Liver (tissue), 9 donors: ENCODE results near the gene NTHL1. TPM values are rescaled to one million over a fixed set of nuclear protein-coding genes. Genes with fewer than 3 reads are reported as not detected.

ENCODE experiments used
- DNase-seq: peaks from one replicate; pipeline ENCODE4 v3.0.0-alpha.2; 2017; ENCODE audit warnings: low spot score
- H3K27ac ChIP-seq, 2 donors: one replicate each; pipeline ENCODE4 v1.7.0; 2013; ENCODE audit warnings: inconsistent platforms in 2 of 2, low read length in 2 of 2, control low read depth in 1 of 2, low read depth in 1 of 2, mild to moderate bottlenecking in 1 of 2
- H3K27me3 ChIP-seq, 4 donors: one replicate each; pipeline versions ENCODE4 v1.6.1 to v1.7.0; 2013; ENCODE audit warnings: low read length in 3 of 4, inconsistent platforms in 1 of 4, mild to moderate bottlenecking in 1 of 4, moderate library complexity in 1 of 4; ENCODE audit not compliant: control insufficient read depth in 4 of 4, insufficient read depth in 4 of 4
- H3K36me3 ChIP-seq, 4 donors: one replicate each; pipeline versions ENCODE4 v1.6.1 to v1.7.0; 2013; ENCODE audit warnings: low read length in 3 of 4, mild to moderate bottlenecking in 3 of 4, low read depth in 1 of 4, moderate library complexity in 1 of 4; ENCODE audit not compliant: control insufficient read depth in 4 of 4, insufficient read depth in 3 of 4
- H3K4me1 ChIP-seq, 4 donors: one replicate each; pipeline versions ENCODE4 v1.6.1 to v1.7.0; 2013; ENCODE audit warnings: low read length in 3 of 4, mild to moderate bottlenecking in 3 of 4, moderate library complexity in 1 of 4; ENCODE audit not compliant: control insufficient read depth in 4 of 4, insufficient read depth in 4 of 4
- H3K4me3 ChIP-seq, 3 donors: one replicate each; pipeline versions ENCODE4 v1.6.1 to v1.7.0; 2013; ENCODE audit warnings: low read length in 3 of 3, control low read depth in 1 of 3, low read depth in 1 of 3, mild to moderate bottlenecking in 1 of 3
- H3K9ac ChIP-seq, 2 donors: one replicate each; pipeline ENCODE4 v1.7.0; 2013; ENCODE audit warnings: low read length in 2 of 2, mild to moderate bottlenecking in 2 of 2, moderate library complexity in 2 of 2, control low read depth in 1 of 2, low read depth in 1 of 2
- H3K9me3 ChIP-seq, 4 donors: one replicate each; pipeline versions ENCODE4 v1.6.1 to v1.7.0; 2013; ENCODE audit warnings: low read length in 3 of 4; ENCODE audit not compliant: control insufficient read depth in 4 of 4
- EGR1 ChIP-seq, 2 donors: IDR thresholded peaks; 2 replicates each; pipeline ENCODE4 v1.6.1; 2016 to 2018; ENCODE audit warnings: antibody characterized with exemption in 2 of 2, low read depth in 2 of 2
- FOXA1 ChIP-seq: IDR thresholded peaks from 2 replicates; pipeline ENCODE4 v1.6.1; 2016; ENCODE audit warnings: antibody characterized with exemption
- FOXA2 ChIP-seq: IDR thresholded peaks from 2 replicates; pipeline ENCODE4 v1.6.1; 2016; ENCODE audit warnings: antibody characterized with exemption
- GABPA ChIP-seq, 2 donors: IDR thresholded peaks in 1 of 2; conservative IDR thresholded peaks in 1 of 2; 2 replicates each; pipeline ENCODE4 v1.6.1; 2016; ENCODE audit warnings: antibody characterized with exemption in 2 of 2, mild to moderate bottlenecking in 1 of 2, moderate library complexity in 1 of 2
- HNF4A ChIP-seq, 2 donors: conservative IDR thresholded peaks; 2 replicates each; pipeline ENCODE4 v1.6.1; 2016; ENCODE audit warnings: antibody characterized with exemption in 2 of 2, mild to moderate bottlenecking in 2 of 2
- HNF4G ChIP-seq: IDR thresholded peaks from 2 replicates; pipeline ENCODE4 v1.6.1; 2016; ENCODE audit warnings: antibody characterized with exemption
- JUND ChIP-seq, 2 donors: IDR thresholded peaks; 2 replicates each; pipeline ENCODE4 v1.6.1; 2016; ENCODE audit warnings: antibody characterized with exemption in 2 of 2
- NR2F2 ChIP-seq: IDR thresholded peaks from 2 replicates; pipeline ENCODE4 v1.6.1; 2016; ENCODE audit warnings: antibody characterized with exemption
- RAD21 ChIP-seq, 2 donors: IDR thresholded peaks; 2 replicates each; pipeline ENCODE4 v1.6.1; 2016; ENCODE audit warnings: antibody characterized with exemption in 2 of 2, mild to moderate bottlenecking in 2 of 2
- REST ChIP-seq: IDR thresholded peaks from 2 replicates; pipeline ENCODE4 v1.6.1; 2016; ENCODE audit warnings: antibody characterized with exemption, mild to moderate bottlenecking
- RXRA ChIP-seq, 2 donors: IDR thresholded peaks; 2 replicates each; pipeline ENCODE4 v1.6.1; 2017 to 2018; ENCODE audit warnings: antibody characterized with exemption in 2 of 2, mild to moderate bottlenecking in 1 of 2
- SP1 ChIP-seq: IDR thresholded peaks from 2 replicates; pipeline ENCODE4 v1.6.1; 2018; ENCODE audit warnings: antibody characterized with exemption, mild to moderate bottlenecking
- TAF1 ChIP-seq: conservative IDR thresholded peaks from 2 replicates; pipeline ENCODE4 v1.6.1; 2016; ENCODE audit warnings: antibody characterized with exemption, mild to moderate bottlenecking
- YY1 ChIP-seq: IDR thresholded peaks from 2 replicates; pipeline ENCODE4 v1.6.1; 2016; ENCODE audit warnings: antibody characterized with exemption, mild to moderate bottlenecking
- ZBTB33 ChIP-seq: IDR thresholded peaks from 2 replicates; pipeline ENCODE4 v1.6.1; 2016; ENCODE audit warnings: antibody characterized with exemption
- whole genome bisulfite sequencing: extraction: QIAGEN DNeasy Blood & Tissue Kit; methylation state at CpG from one replicate; pipeline ENCODE4 v1.1.7; 2013; 5-methylcytosine and 5-hydroxymethylcytosine counted together
- polyA plus RNA-seq, 2 donors: library from polyadenylated mRNA; stranded (reverse) in 1 of 2; unstranded in 1 of 2; fragments of 200-250 nt in 1 of 2; fragments of >200 nt in 1 of 2; fragmentation: Nextera tagmentation in 1 of 2; extraction: Ambion mirVana in 1 of 2; gene quantifications; one replicate each; pipeline versions ENCODE4 v1.2.1 to v1.2.3, GENCODE V29; 2013 to 2015
- total RNA-seq, 2 donors: library from RNA; depleted of rRNA; stranded (reverse); fragments of >200 nt; gene quantifications; one replicate each; pipeline ENCODE4 v1.2.3, GENCODE V29; 2014
- TF ChIP-seq, protein P1 (sequence below): fragments of 150-350 bp; IDR thresholded peaks from 2 replicates; pipeline ENCODE4 v1.5.1; 2017; ENCODE audit warnings: improper control_type of control experiment, low read depth, low read length; ENCODE audit not compliant: missing input control
- TF ChIP-seq, protein P2 (sequence below): IDR thresholded peaks from 2 replicates; pipeline ENCODE4 v1.6.1; 2016; ENCODE audit warnings: antibody characterized with exemption
- TF ChIP-seq, protein P3 (sequence below): IDR thresholded peaks from 2 replicates; pipeline ENCODE4 v1.6.1; 2016; ENCODE audit warnings: antibody characterized with exemption
- donor health status: healthy.
- donor health status: healthy.
- donor health status: healthy.
- donor health status: healthy.
- donor health status: healthy.

NTHL1 gene
- total and polyA plus RNA-seq, 4 donors, result 10.4 to 166 (median 19.1) TPM

DNA sequence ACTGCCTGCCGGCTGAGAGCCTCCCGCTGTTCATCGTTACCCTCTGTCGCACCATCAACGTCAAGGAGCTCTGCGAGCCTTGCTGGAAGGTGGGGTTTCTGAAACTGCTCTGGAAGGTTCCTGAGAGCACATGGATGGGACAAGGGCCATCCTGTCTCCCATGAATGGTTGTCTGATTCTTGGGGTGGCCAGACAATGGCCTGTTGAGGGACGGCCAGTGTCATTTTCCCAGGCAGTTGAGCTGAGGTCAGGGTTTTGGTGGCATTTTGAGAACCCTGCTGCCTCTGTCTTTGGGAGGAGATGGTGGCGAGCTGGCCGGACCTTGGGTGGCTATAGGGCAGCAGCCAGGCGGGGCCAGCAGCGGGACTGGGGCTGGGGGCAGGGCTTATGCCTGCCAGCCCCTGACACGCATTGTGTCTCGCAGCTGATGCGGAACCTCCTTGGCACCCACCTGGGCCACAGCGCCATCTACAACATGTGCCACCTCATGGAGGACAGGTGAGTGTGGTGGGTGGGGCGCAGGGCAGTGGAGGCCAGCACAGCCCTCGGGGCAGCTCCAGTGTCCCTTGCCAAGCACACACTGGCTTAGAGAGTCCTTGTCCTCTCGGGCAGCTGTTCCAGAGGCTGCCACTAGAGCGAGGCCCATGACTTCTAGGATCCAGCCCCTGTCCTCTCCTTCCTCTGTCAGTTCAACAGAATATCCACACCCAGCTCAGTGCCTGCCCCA is 9.2 kb upstream of the NTHL1 start:
- WGBS, result 90% methylated on average over 19 of the region's 19 CpGs
- no peak for DNase-seq
- no peaks in the 10 kb centered on the region for H3K9me3 ChIP-seq
- H3K4me1 ChIP-seq, result peaks cover 0 to 4% (median 3%) of the 10 kb centered on the region in 4 donors
- no peak overlapping the region for H3K27ac ChIP-seq
- no peak overlapping the region for H3K9ac ChIP-seq
- H3K27me3 ChIP-seq, result no peaks in the 10 kb centered on the region
- H3K36me3 ChIP-seq, result peaks cover 5 to 55% (median 19%) of the 10 kb centered on the region in 4 donors
- TF ChIP-seq NR2F2, result no peak
- peak in 1 of 2 donors; percentile 53 for TF ChIP-seq RAD21 (IDR thresholded peaks at IDR 0.05)
- TF ChIP-seq, protein P1, sequence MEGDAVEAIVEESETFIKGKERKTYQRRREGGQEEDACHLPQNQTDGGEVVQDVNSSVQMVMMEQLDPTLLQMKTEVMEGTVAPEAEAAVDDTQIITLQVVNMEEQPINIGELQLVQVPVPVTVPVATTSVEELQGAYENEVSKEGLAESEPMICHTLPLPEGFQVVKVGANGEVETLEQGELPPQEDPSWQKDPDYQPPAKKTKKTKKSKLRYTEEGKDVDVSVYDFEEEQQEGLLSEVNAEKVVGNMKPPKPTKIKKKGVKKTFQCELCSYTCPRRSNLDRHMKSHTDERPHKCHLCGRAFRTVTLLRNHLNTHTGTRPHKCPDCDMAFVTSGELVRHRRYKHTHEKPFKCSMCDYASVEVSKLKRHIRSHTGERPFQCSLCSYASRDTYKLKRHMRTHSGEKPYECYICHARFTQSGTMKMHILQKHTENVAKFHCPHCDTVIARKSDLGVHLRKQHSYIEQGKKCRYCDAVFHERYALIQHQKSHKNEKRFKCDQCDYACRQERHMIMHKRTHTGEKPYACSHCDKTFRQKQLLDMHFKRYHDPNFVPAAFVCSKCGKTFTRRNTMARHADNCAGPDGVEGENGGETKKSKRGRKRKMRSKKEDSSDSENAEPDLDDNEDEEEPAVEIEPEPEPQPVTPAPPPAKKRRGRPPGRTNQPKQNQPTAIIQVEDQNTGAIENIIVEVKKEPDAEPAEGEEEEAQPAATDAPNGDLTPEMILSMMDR, result peak; percentile 31
- H3K4me3 ChIP-seq, result no peak overlapping the region

DNA sequence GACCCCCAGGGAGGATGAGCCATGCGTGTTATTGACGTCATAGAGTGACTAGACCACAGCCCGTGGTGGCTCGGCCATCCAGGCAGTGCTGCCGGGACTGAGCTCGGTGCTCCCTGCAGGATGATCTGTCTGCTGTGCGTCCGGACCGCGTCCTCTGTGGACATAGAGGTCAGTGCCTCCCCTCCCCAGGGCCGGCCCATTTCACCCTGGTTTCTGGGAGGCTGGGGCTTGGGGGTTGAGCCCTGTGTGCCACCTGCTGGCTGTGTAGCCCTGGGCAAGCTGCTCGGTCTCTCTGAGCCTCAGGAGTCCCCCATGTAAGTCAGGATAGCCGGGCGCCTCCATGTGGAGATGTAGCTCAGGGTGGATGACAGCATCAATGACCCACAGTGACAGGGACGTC is 8.4 kb upstream of the NTHL1 start:
- peaks cover 0 to 4% (median 3%) of the 10 kb centered on the region in 4 donors for H3K4me1 ChIP-seq
- DNase-seq, result no peak
- H3K9me3 ChIP-seq, result no peaks in the 10 kb centered on the region
- 52% methylated on average over 15 of the region's 15 CpGs for WGBS
- TF ChIP-seq GABPA (IDR thresholded peaks at IDR 0.05 in 1 of 2, conservative IDR thresholded peaks at IDR 0.05 in 1 of 2) (no peak), JUND (IDR thresholded peaks at IDR 0.05) (no peak), FOXA1 (no peak), RXRA (IDR thresholded peaks at IDR 0.05) (peak in 1 of 2 donors; percentile 60), HNF4A (conservative IDR thresholded peaks at IDR 0.05) (no peak), RAD21 (IDR thresholded peaks at IDR 0.05) (peak; percentile 72 to 90), YY1 (no peak), NR2F2 (no peak), ZBTB33 (no peak), REST (no peak), FOXA2 (no peak), TAF1 (no peak), HNF4G (no peak), SP1 (no peak), EGR1 (IDR thresholded peaks at IDR 0.05; ENCODE audit: low read depth in 2 of 2) (no peak)
- TF ChIP-seq, protein P1, result peak; percentile 58
- TF ChIP-seq, protein P2, sequence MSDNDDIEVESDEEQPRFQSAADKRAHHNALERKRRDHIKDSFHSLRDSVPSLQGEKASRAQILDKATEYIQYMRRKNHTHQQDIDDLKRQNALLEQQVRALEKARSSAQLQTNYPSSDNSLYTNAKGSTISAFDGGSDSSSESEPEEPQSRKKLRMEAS, result no peak
- TF ChIP-seq, protein P3, sequence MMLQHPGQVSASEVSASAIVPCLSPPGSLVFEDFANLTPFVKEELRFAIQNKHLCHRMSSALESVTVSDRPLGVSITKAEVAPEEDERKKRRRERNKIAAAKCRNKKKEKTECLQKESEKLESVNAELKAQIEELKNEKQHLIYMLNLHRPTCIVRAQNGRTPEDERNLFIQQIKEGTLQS, result no peak
- no peaks in the 10 kb centered on the region for H3K27me3 ChIP-seq
- H3K27ac ChIP-seq, result no peak overlapping the region
- no peak overlapping the region for H3K4me3 ChIP-seq
- no peak overlapping the region for H3K9ac ChIP-seq
- peaks cover 5 to 60% (median 20%) of the 10 kb centered on the region in 4 donors for H3K36me3 ChIP-seq
